Measurements from ENCODE around the gene ABCB8. TPM values are rescaled to one million over a fixed set of nuclear protein-coding genes. Genes with fewer than 3 reads are reported as not detected.

The ABCB8 gene
- total and polyA plus RNA-seq, 9 of the 15 experiments (the other 6 are each of a cell fraction or from before 2014, with no cell fraction given), result 7.6 to 106 (median 36.3) TPM

DNA sequence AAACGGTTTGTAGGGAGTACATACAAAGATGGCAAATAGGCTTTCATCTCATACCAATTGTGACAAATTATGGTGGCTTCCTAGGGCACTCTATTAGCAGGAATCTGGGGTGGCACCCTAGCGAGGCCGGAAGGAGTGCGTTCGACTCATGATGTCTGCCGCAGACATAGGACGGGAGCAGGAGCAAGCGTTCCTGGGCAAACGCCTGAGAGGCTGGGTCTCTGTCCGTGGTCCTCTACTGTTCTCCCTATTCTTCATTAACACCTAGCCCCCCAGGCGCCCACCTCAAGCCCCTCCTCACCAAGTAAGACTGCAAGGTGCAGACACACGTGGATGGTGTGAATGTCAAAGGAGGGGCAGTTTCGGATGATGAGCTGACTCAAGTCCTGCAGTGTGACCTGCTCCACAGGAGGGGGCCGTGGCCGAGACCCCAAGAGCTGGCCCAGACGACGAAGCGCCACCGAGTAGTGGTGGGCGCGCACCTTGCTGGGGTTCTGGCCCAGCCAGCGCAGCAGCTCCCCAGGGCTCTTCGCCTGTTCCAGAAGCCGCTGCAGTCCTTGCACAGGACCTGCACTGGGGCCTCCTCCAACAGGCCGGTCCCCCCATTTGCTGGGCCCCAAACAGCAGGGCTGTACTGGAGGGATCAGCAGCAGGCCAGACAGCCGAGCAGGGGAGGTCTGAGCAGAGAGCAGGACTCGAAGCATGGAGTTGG lies 51.1 kb downstream of the ABCB8 start (continued):
- TF ChIP-seq, protein P1, sequence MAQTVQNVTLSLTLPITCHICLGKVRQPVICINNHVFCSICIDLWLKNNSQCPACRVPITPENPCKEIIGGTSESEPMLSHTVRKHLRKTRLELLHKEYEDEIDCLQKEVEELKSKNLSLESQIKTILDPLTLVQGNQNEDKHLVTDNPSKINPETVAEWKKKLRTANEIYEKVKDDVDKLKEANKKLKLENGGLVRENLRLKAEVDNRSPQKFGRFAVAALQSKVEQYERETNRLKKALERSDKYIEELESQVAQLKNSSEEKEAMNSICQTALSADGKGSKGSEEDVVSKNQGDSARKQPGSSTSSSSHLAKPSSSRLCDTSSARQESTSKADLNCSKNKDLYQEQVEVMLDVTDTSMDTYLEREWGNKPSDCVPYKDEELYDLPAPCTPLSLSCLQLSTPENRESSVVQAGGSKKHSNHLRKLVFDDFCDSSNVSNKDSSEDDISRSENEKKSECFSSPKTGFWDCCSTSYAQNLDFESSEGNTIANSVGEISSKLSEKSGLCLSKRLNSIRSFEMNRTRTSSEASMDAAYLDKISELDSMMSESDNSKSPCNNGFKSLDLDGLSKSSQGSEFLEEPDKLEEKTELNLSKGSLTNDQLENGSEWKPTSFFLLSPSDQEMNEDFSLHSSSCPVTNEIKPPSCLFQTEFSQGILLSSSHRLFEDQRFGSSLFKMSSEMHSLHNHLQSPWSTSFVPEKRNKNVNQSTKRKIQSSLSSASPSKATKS (CRISPR knock-in tag; IDR thresholded peaks at IDR 0.05), result no peak
- TF ChIP-seq DMBX1 (CRISPR knock-in tag; IDR thresholded peaks at IDR 0.05; ENCODE audit: borderline replicate concordance), result no peak
- TF ChIP-seq, protein P2, sequence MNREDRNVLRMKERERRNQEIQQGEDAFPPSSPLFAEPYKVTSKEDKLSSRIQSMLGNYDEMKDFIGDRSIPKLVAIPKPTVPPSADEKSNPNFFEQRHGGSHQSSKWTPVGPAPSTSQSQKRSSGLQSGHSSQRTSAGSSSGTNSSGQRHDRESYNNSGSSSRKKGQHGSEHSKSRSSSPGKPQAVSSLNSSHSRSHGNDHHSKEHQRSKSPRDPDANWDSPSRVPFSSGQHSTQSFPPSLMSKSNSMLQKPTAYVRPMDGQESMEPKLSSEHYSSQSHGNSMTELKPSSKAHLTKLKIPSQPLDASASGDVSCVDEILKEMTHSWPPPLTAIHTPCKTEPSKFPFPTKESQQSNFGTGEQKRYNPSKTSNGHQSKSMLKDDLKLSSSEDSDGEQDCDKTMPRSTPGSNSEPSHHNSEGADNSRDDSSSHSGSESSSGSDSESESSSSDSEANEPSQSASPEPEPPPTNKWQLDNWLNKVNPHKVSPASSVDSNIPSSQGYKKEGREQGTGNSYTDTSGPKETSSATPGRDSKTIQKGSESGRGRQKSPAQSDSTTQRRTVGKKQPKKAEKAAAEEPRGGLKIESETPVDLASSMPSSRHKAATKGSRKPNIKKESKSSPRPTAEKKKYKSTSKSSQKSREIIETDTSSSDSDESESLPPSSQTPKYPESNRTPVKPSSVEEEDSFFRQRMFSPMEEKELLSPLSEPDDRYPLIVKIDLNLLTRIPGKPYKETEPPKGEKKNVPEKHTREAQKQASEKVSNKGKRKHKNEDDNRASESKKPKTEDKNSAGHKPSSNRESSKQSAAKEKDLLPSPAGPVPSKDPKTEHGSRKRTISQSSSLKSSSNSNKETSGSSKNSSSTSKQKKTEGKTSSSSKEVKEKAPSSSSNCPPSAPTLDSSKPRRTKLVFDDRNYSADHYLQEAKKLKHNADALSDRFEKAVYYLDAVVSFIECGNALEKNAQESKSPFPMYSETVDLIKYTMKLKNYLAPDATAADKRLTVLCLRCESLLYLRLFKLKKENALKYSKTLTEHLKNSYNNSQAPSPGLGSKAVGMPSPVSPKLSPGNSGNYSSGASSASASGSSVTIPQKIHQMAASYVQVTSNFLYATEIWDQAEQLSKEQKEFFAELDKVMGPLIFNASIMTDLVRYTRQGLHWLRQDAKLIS (CRISPR knock-in tag; IDR thresholded peaks at IDR 0.05), result 0 out of 2 replicates have a peak, but pooled peaks have one; percentile 35
- no peak for TF ChIP-seq SAFB (IDR thresholded peaks at IDR 0.05; ENCODE audit: borderline replicate concordance, low read depth, low read length)
- TF ChIP-seq ELF2 (CRISPR knock-in tag; IDR thresholded peaks at IDR 0.05), result no peak
- no peak for TF ChIP-seq ZNF436 (CRISPR knock-in tag; IDR thresholded peaks at IDR 0.05)
- no peak for TF ChIP-seq XRCC3 (IDR thresholded peaks at IDR 0.05)
- no peak for TF ChIP-seq ZNF77 (CRISPR knock-in tag; IDR thresholded peaks at IDR 0.05)

Data from K562 (cell line).